ENCODE data around the gene FGD5.

Gene FGD5, protein sequence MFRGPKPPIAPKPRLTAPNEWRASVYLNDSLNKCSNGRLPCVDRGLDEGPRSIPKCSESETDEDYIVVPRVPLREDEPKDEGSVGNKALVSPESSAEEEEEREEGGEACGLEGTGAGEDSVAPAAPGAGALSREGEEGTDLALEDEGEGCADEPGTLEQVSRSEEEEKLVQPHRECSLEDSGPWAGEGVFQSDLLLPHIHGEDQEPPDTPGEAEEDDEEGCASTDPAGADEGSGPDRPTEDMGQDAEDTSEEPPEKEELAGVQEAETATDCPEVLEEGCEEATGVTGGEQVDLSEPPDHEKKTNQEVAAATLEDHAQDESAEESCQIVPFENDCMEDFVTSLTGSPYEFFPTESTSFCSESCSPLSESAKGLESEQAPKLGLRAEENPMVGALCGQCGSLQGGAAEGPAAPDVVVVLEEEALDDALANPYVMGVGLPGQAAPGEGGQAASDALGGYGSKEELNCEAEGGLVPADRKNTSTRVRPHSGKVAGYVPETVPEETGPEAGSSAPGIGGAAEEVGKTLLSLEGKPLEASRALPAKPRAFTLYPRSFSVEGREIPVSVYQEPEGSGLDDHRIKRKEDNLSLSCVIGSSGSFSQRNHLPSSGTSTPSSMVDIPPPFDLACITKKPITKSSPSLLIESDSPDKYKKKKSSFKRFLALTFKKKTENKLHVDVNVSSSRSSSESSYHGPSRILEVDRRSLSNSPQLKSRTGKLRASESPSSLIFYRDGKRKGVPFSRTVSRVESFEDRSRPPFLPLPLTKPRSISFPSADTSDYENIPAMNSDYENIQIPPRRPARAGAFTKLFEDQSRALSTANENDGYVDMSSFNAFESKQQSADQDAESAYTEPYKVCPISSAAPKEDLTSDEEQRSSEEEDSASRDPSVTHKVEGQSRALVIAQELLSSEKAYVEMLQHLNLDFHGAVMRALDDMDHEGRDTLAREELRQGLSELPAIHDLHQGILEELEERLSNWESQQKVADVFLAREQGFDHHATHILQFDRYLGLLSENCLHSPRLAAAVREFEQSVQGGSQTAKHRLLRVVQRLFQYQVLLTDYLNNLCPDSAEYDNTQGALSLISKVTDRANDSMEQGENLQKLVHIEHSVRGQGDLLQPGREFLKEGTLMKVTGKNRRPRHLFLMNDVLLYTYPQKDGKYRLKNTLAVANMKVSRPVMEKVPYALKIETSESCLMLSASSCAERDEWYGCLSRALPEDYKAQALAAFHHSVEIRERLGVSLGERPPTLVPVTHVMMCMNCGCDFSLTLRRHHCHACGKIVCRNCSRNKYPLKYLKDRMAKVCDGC (N-terminal part only)

DNA sequence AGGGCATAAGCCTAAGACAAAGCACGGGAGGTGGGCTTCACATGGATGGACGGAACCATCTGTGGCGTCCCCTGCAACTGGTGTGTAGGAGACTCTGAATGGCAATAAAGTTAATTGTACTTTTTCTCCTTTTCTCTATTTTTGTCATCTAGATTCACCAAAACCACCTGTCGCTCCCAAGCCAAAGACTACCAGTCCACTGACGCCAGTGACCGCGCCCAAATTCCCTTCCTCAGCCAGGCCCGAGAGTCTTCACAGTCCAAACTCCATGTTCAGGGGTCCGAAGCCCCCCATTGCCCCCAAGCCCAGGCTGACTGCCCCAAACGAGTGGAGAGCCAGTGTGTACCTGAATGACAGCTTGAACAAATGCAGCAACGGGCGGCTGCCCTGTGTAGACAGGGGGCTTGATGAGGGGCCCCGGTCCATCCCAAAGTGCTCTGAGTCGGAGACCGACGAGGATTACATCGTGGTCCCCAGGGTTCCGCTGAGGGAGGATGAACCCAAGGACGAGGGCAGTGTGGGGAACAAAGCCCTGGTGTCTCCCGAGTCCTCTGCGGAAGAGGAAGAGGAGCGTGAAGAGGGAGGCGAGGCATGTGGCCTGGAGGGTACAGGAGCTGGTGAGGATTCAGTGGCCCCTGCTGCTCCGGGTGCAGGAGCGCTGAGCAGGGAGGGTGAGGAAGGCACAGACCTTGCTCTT, at the start of gene FGD5:
FGD5 (plus strand) TSS at position 159 of the 697 bp plus-strand sequence; CDS start at position 269, 110 bp downstream.
- no peak for DNase-seq (ENCODE audit: low read depth, low spot score)

DNA sequence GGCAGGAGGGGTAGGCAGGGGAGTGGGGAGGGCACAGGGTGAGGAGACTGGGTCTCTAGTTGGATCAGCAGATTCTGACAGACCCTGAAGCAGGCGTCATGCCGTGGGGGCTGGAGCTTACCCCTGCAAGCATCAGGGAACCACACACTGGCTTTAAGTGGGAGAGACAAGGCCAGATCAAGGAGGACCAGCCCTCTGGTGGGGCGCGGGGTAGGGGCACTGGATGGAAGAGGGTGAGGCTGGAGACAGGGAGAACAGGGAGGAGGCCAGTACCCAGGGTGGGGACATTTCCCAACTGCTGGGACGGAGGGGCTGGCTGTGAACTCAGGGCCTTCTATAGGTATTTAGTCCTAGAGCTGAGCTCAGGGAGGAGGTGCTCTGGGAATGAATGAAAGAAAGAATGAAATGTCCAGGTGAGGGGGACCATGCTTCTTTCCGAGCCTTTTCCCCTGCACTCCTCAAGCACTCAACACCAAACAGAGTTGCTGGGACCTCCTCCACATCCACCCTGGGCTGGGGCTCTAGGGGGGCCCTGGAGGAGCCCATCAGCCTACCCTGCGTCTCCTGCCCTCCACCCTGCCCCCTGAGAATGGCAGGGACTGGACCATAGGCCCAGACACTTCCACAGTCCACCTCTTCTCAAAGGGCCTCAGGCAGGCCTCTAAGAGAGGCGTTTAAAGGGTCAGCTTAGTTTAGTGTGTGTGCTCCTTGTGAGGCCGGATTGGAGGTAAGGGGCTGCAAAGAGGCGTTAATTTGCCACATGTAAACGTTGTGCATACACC, 49.0 kb upstream of the FGD5 start:
- DNase-seq (ENCODE audit: low read depth, low spot score): no peak

DNA sequence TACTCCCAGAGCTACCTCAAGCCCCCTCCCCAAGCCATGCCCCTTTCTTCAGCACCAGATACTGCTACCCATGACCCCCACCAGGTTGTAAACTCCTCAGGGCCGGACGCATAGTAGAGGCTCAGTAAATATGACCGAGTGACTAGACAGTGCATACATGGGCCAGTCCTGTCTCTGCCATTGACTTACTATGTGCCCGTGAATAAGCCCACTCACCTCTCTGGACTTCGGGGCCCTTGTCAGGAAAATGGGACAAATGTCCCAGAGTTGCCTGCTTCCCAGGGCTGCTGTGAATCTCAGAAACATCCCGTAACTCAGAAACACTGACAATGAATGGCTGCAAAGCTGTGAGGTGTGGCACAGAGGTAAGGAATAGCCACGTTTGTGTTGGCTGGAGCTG, 48.2 kb upstream of the FGD5 start:
- DNase-seq (ENCODE audit: low read depth, low spot score): no peak

DNA sequence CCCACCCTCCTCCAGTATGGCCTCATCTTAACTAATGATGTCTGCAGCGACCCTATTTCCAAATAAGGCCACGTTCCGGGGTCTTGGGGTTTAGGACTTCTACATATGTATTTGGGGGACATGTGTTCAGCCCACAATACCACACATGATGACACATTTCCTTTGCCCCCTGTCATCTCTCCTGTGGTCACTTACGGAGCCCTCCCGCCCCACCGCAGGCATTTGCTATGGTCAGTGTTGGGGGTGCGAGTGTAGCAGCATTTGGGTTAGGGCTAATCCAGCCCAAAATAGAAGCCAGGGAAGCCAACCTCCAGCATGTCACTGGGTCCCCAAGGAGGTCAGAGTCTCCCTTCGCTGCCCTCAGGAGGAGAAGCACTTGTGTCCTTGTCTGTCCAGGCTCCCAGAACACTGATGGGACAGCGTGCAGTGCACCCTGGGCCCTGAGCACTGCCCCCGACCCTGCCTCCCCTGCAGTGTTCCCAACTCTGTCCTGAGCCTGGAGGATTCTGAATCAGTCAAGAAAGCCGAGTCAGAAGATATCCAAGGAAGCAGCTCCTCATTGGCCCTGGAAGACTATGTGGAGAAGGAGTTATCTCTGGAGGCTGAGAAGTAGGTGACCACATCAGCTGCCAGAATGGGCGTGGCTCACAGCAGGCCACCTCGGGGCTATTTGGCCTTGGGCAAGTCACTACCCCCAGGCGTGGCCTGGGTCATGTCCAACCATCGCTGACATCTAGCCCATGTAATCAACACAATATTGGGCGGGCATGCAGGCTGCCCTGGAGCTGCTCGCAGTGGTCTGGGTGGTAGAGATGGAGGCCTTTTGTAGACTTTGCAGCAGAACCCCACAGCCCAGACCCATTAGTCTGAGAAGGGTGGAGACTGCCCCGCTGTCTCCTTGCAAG, 46.9 kb upstream of the FGD5 start:
- DNase-seq (ENCODE audit: low read depth, low spot score): no peak

DNA sequence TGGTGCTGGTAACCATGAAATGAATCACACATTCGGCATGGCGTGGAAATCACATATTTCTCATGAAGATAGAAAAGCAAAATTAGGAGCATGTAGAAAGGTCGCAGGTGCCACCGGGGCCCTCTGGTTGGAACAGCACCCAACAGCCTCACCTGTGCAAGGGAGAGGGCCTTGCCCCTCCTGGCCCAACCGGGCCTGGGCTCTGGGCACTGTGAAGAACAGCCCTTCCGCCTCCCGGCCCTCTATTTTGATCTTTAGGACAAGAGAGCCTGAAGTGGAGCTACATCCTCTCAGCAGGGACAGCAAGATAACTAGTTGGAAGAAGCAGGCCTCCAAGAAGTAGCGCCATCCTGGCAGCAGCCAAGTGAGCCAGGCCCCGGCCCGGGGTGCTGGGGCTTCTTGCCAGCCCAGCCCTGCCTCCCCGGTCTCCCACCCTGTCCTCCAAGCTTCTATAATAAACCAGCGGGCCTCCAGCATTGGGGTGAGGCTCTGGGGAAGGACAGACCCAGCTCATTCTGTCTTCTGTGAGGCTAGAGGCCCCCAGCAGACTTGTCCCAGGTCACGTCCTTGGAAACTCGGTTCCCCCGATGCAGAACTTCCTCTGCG, 46.1 kb upstream of the FGD5 start:
- no peak for DNase-seq (ENCODE audit: low read depth, low spot score)

DNA sequence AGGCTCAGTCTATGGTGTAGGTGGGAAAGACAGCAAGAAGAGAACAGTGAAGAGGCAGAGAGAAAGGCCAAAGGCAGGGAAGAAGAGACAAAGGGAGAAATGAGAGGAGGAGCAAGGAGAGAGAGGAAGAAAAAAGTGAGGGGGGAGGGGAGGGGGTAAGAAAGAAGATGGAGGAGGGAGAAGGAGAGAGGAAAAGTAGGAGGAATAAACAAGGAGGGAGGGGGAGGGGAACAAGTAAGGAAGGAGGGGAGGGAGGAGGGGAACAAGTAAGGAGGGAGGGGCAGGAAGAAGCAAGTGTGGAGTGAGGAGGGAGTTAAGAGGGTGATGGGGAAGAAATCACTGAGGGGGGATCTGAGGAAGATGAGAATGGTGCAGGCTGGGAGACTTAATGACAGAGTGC, 45.5 kb upstream of the FGD5 start:
- DNase-seq (ENCODE audit: low read depth, low spot score): no peak

DNA sequence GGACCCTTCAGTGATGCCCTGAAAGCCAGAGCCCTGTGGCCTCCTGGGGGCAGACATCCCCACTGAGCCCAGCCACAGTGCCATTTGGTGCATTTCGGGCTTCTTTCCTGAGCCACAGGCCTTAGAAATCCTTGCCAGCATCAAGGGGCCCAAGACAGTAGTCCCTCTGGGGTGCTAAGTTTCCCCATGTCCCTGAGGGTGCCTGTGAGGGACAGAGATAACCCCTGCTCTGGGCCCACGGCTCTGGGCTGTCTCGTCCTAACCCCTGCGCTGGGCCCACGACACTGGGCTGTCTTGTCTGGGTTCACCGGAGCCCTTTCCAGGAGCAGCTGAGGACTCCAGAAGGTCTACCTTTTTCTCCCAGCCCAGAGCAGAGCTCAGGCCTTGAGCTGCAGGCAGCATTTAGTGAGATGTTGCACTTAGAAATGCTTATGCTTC, 45.1 kb upstream of the FGD5 start:
- no peak for DNase-seq (ENCODE audit: low read depth, low spot score)

DNA sequence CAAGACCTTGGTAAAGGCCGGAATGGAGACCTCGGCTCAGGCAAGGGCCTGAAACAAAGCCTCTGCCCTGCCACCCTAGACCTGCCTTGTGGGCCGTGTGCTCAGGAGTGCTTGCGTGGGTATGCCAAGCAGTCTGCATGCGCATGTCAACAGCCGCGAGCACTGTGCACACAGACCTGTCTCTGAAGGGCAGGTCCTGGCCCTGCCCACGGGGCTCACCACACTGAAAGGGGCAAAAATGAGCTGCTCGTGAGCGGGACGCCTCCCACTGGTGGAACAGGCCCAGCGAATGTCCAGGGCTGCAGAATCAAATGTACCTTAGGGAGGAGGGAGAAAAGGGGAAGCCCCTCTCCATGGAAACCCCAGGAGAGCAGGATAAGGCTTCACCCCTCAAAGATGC, 44.3 kb upstream of the FGD5 start:
- DNase-seq (ENCODE audit: low read depth, low spot score): no peak

DNA sequence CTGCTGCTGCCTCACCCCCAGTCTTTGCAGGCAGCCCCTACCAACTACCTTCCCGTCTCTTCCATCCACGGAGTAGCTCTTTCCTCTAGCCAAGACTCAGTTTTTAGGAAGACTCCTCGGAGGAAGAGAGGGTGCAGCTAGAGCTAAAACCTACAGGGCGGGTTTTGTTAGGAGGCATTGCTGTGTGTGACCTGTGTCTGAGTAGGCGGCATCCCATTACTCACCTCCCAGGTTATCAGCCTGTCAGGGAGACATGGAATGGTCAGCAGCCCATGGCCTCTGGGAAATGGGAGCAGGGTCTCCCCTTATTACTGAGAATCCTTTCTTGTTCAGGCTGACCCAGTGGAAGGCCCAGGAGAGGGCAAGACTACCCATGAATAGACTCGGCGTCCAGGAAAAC, 43.8 kb upstream of the FGD5 start:
- DNase-seq (ENCODE audit: low read depth, low spot score): no peak

DNA sequence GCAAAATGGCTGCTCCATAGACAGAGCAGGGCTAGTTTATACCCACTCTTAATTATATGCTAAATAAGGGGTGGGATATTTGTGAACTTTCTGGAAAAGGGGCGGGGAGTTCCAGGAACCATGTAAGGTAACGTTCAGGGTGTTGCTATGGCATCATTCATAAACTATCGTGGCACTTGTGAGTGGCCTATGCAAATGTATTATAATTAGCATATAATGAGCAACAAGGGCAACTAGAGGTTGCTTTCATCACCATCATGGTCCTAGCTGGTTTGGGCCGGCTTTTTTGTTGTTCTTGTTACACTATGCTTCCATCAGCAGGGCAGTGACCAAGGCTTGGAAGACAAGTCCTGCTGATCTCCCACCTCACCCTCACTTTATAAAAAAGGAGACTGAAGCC, 43.2 kb upstream of the FGD5 start:
- DNase-seq (ENCODE audit: low read depth, low spot score): no peak

DNA sequence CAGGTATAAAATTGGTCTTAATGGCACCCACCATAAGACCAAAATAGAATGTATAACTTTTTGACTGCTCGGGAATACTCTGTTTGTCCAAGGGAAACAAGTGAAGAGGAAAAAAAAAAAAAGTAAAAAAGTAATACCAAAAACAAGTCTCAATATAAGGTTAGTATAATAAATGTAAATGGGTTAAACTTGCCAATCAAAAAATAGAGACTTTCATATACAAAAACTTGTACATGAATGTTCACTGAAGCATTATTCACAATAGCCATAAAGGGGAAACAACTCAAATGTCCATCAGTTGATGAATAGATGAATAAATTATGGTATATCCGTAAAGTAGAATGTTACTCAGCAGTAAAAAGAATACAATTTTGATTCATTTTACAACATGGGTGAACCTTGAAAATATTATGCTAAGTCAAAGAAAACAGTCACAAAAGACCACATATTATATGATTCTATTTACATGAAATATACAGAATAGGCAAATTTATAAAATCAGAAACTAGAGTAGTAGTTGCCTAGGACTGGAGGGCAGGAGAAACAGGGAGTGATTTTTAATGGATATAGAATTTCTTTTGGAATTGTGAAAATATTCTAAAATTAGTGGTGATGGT, 39.6 kb upstream of the FGD5 start:
- no peak for DNase-seq (ENCODE audit: low read depth, low spot score)

DNA sequence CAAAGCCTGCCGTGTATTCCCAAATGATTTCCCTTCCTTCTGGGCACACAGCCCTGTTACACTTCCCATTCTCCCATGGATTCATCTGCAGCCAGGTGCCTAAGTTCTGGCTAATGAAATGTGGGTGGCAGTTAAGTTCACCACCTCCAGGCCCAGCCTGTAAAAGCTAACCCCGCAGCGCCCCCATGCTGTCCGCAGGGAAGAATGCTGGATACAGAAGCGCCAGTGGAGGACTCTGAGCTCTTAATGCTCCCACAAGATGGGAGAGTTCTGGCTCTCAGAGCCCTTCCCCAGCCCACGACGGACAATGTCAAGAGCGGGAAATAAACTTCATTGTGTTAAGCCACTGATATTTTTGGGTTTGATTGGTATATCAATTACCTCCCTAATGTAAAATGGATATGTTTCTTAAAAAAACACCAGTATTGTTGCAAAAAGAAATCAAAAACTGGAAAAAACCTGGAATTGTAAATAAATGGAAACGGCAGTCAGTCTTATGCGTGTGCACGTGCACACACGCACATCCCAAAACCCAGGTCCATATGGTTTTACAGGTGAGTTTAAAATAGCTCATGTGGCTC, 37.7 kb upstream of the FGD5 start:
- peak; percentile 36 for DNase-seq (ENCODE audit: low read depth, low spot score)

DNA sequence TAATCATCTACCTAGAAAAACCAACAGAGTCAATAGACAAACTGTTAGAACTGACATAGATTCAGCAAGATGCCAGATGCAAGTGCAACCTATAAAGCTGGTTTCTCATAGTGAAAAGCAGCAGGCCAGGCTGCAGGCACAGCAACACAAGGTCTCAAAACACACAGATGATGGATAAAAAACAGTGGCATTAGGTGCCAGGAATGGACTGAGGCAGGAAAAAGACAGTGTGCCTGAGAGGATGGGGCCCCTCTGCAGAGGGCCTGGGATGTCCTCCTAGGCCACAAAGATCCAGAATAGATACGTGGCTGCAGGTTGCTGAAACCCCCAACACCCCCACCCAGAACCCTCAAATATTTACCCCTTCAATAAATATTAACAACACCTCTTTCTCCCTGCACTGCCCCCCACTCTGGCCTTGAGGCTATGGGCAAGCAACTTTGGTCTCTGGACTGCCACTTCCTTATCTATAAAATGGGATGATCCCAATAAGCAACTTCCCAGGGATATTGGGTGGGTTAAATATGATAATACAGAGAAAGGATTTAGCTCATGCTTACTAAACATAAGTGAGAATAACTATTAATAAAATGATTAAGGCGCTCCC, 35.2 kb upstream of the FGD5 start:
- no peak for DNase-seq (ENCODE audit: low read depth, low spot score)

DNA sequence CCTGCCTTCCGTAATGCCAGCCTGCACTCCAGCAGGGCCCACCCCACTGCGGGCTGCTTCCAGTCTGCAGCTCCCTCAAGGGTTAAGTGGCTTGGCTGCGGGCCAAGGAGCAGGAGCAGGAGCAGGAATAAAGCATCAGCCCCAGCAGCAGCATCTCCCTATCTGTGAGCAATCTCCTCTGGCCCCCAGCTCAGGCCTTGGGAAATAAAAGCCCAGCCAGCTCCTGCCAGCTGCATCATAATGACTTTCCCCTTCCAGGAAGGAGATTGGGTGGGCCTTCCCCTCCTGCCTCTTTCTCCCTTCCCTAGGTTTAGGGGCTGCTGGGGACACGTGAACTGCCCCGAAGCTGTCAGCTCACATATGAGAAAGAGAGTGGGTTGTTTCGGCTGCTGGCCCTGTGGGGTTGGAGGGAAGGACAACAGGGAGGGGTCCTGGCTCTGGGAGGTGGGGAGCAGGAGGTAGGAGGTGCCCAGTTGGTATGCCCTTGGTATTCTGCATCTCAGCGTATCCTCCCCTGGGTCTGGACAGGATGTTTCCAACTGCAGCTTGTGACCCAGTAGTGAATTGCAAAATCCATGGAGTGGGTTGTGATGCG, 34.6 kb upstream of the FGD5 start:
- DNase-seq (ENCODE audit: low read depth, low spot score): peak; percentile 20

DNA sequence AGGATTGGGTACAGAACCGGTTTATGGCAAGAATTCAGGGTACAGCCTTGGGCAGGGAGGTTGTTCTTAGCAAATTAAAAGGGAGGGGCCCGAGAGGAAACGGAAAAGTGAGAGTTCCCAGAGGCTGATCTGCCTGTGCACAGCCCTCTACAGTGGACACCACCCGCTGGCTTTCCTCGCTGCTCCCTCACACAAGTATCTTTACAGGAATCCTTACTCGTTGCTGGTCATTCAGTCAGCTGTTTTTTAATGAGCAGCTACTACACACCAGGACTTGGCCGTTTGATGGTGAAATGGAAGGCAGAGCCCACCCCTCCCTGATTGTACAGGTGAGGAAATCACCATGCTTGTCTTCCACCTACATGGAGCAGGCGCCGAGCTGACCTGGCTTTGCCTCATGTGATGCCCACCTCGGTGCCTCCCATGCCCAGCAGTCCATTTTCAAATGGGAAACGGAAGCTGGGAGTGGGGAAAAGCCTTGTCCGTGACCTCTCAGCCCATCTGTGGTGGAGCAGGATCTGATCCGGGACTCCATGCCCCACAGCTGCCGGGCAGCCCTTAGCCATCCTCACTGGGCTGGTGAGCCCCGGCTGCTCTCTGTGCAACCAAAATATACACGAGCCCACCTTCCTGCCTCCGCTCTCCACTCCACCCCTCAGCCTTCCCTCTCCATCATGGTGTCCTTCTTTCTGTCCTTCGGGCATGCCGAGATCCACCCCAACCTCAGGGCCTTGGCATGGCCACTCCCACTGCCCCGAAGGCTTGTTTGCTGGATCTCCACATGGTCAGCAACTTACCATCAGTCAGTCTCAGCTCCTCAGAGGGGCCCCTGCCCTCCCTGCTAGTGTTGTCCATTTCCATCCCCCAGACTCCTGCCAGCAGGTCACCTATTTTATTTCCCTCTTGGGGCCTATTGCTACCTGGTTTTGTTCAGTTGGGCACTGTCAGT, 33.3 kb upstream of the FGD5 start:
- no peak for DNase-seq (ENCODE audit: low read depth, low spot score)

DNA sequence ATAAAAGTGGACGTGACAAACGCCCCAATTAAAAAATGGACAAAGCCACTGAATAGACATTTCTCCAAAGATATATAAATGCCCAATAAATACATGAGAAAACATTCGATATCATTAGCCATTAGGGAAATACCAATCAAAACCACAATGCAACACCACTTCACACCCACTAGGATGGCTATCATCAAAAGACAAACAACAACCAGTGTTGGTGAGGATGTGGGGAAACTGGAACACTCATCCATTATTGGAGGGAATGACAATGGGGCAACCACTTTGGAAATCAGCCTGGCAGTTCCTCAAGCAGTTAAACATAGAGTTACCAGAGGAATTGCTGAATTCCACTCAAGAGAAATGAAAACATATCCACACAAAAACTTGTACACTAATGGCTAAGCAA, 32.4 kb upstream of the FGD5 start:
- DNase-seq (ENCODE audit: low read depth, low spot score): no peak
